ENCODE results near the gene KRTAP5-8. TPM values are rescaled to one million over a fixed set of nuclear protein-coding genes. Genes with fewer than 3 reads are reported as not detected.
"Not testable (repeated sequence)": the region's sequence is repeated elsewhere in the genome, so short reads cannot be mapped to it uniquely, and the experiment has no call there.

The KRTAP5-8 gene
- total and polyA plus RNA-seq, 5 donors from 2014 or later: 0.35 TPM; not detected in 4

- ATAC-seq (ENCODE audit: low read depth in 2 of 2) (no peak), DNase-seq (no peak)
- H3K27me3 Mint-ChIP-seq: peaks cover 34% of the 10 kb centered on the region
- H3K4me1 ChIP-seq (ENCODE audit: control insufficient read depth, insufficient read depth, low read length, poor library complexity, severe bottlenecking): no peaks in the 10 kb centered on the region
- H3K4me3 ChIP-seq (ENCODE audit: low read depth, low read length): no peak overlapping the region
- no peak overlapping the region for H3K27ac Mint-ChIP-seq
- peaks cover 13% of the 10 kb centered on the region for H3K27me3 ChIP-seq (ENCODE audit: control insufficient read depth, insufficient read depth, low read length)
- no peaks in the 10 kb centered on the region for H3K36me3 Mint-ChIP-seq
- H3K36me3 ChIP-seq (ENCODE audit: control insufficient read depth, insufficient read depth, low read length): no peaks in the 10 kb centered on the region
- H3K4me1 Mint-ChIP-seq: peaks cover 0 to 3% (median 0%) of the 10 kb centered on the region in 4 donors
- no peaks in the 10 kb centered on the region for H3K9me3 ChIP-seq (ENCODE audit: control insufficient read depth in 2 of 2, low read length in 2 of 2)
- no peak overlapping the region for H3K4me3 Mint-ChIP-seq
- H3K9me3 Mint-ChIP-seq: peaks cover 0 to 2% (median 0%) of the 10 kb centered on the region in 7 donors
- H3K27ac ChIP-seq (ENCODE audit: insufficient read depth, low read length, poor library complexity, severe bottlenecking): no peak overlapping the region
Observed at GRCh38 chr11:71564430-71564829, 26.6 kb downstream of the KRTAP5-8 start.

DNA sequence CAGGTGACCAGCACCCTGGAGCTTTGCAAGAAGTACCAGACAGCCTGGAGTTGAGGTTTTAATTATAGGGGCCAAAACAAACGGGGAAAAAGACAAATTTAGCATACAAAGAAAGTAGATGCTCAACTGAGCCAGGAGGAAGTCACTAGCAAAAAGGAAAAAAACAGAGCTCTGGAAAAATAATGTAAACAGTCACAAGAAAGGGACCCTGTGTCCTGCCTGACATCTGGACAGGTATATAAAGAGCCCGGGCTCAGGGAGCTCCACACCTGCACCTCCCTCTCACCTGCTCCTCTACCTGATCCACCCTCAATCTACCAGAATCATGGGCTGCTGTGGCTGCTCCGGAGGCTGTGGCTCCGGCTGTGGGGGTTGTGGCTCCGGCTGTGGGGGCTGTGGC is 27.4 kb downstream of the KRTAP5-8 start, which contains the start of gene KRTAP5-10:
Gene KRTAP5-10, plus strand, starts transcription at position 301 of the 400 bp plus-strand sequence. Its CDS starts 25 bp downstream, at position 326.
- H3K4me3 Mint-ChIP-seq: no peak within 1 kb of the TSS
- no peak within 1 kb of the TSS for H3K27ac ChIP-seq (ENCODE audit: insufficient read depth, low read length, poor library complexity, severe bottlenecking)
- no peaks in the 10 kb centered on the region for H3K9me3 ChIP-seq (ENCODE audit: control insufficient read depth in 2 of 2, low read length in 2 of 2)
- peaks cover 0 to 3% (median 0%) of the 10 kb centered on the region in 4 donors for H3K4me1 Mint-ChIP-seq
- peaks cover 29% of the 10 kb centered on the region for H3K27me3 Mint-ChIP-seq
- ATAC-seq (ENCODE audit: low read depth in 2 of 2) (no peak), DNase-seq (no peak)
- H3K4me1 ChIP-seq (ENCODE audit: control insufficient read depth, insufficient read depth, low read length, poor library complexity, severe bottlenecking): no peaks in the 10 kb centered on the region
- no peak within 1 kb of the TSS for H3K27ac Mint-ChIP-seq
- H3K4me3 ChIP-seq (ENCODE audit: low read depth, low read length): no peak within 1 kb of the TSS
- H3K36me3 Mint-ChIP-seq: no peaks in the 10 kb centered on the region
- H3K36me3 ChIP-seq (ENCODE audit: control insufficient read depth, insufficient read depth, low read length): no peaks in the 10 kb centered on the region
- H3K27me3 ChIP-seq (ENCODE audit: control insufficient read depth, insufficient read depth, low read length): peaks cover 13% of the 10 kb centered on the region
- peaks cover 0 to 2% (median 0%) of the 10 kb centered on the region in 7 donors for H3K9me3 Mint-ChIP-seq

DNA sequence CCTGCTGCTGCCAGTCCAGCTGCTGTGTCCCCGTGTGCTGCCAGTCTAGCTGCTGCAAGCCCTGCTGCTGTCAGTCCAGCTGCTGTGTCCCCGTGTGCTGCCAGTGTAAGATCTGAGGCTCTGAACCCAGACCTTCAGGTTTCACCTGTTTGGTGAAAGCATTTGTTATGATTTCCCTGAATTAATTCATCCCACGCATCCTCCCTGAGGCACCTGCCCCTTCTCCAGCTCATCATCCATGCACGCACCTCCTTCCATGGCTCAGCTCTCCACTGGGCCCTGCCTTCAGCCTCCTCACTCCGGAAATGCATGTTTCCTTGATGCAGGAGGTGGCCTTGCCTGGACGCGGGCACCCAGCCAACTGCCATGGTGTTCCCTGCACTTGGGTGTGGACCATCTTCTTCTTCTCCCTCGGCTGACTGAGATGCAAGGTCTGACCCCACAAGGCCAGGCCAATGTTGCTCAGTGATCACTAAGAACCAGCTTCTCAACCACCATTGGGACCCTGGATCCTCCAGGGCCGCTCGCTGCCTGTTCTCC is 28.3 kb downstream of the KRTAP5-8 start:
- Histone ChIP-seq H3K27me3 (ENCODE audit: control insufficient read depth, insufficient read depth, low read length) (peaks cover 13% of the 10 kb centered on the region), H3K4me1 (ENCODE audit: control insufficient read depth, insufficient read depth, low read length, poor library complexity, severe bottlenecking) (no peaks in the 10 kb centered on the region), H3K9me3 (ENCODE audit: control insufficient read depth in 2 of 2, low read length in 2 of 2) (no peaks in the 10 kb centered on the region), H3K4me3 (ENCODE audit: low read depth, low read length) (no peak overlapping the region), H3K27ac (ENCODE audit: insufficient read depth, low read length, poor library complexity, severe bottlenecking) (no peak overlapping the region), H3K36me3 (ENCODE audit: control insufficient read depth, insufficient read depth, low read length) (no peaks in the 10 kb centered on the region)
- no peak overlapping the region for H3K27ac Mint-ChIP-seq
- ATAC-seq (ENCODE audit: low read depth in 2 of 2): no peak
- peaks cover 0 to 3% (median 0%) of the 10 kb centered on the region in 7 donors for H3K9me3 Mint-ChIP-seq
- H3K27me3 Mint-ChIP-seq: peaks cover 28% of the 10 kb centered on the region
- no peak for DNase-seq
- peaks cover 0 to 3% (median 0%) of the 10 kb centered on the region in 4 donors for H3K4me1 Mint-ChIP-seq
- H3K36me3 Mint-ChIP-seq: no peaks in the 10 kb centered on the region
- no peak overlapping the region for H3K4me3 Mint-ChIP-seq

DNA sequence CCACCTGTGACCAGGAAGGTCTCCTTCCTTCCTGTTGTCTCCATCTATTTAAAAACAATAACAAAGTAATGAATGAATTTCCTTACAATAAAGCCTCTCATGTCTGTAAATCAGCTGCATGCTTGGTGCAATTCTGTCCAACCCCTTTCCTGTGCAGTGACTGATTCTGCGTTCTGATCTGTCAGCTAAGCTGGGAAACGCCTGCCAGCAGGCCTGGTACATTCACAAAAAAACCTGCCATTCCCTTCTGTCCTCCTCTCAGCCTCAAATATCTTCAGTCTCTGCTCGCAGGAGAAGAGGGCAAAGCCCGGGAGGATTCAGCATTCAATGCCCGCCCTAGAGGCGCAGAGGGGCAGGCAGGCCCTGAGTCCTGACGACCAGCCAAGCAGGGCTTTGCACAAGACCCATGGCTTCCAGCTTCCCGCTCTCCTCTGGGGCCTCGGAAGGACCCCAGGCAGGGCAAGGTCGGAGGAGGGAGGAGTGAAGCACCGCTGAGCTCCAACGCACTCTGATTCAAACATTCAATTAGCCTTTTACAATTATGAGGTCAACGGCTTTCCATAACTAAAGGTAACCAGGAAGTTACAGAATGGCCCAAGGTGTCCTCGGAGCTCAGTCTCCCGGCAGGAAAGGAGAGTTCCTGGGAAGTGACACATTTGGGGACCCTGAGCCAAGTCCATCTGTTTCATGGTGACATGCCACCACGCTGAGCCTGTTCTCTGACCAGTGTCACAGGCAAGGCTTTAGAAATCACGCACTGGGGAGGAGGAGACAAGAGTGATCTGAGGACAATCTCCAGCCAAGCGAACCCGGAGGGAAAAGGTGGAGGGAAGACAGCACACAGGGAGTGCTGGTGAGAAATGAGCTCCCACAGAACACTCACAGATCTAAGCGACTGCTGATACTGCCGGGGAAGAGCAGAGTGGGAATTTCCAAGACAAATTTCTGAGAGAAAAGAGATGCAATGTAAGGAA is 29.1 kb downstream of the KRTAP5-8 start:
- H3K4me3 ChIP-seq (ENCODE audit: low read depth, low read length); H3K4me1 Mint-ChIP-seq; H3K36me3 ChIP-seq (ENCODE audit: control insufficient read depth, insufficient read depth, low read length); H3K4me3 Mint-ChIP-seq; H3K27ac ChIP-seq (ENCODE audit: insufficient read depth, low read length, poor library complexity, severe bottlenecking); H3K36me3 Mint-ChIP-seq; H3K9me3 ChIP-seq (ENCODE audit: control insufficient read depth in 2 of 2, low read length in 2 of 2); H3K4me1 ChIP-seq (ENCODE audit: control insufficient read depth, insufficient read depth, low read length, poor library complexity, severe bottlenecking); DNase-seq; H3K27me3 ChIP-seq (ENCODE audit: control insufficient read depth, insufficient read depth, low read length); H3K9me3 Mint-ChIP-seq; H3K27ac Mint-ChIP-seq; ATAC-seq (ENCODE audit: low read depth in 2 of 2): not testable (repeated sequence)
- peaks cover 23% of the 10 kb centered on the region for H3K27me3 Mint-ChIP-seq

- H3K27me3 ChIP-seq (ENCODE audit: control insufficient read depth, insufficient read depth, low read length); ATAC-seq (ENCODE audit: low read depth in 2 of 2); H3K27ac Mint-ChIP-seq; H3K36me3 Mint-ChIP-seq; H3K4me1 ChIP-seq (ENCODE audit: control insufficient read depth, insufficient read depth, low read length, poor library complexity, severe bottlenecking); H3K9me3 Mint-ChIP-seq; H3K4me3 ChIP-seq (ENCODE audit: low read depth, low read length); H3K36me3 ChIP-seq (ENCODE audit: control insufficient read depth, insufficient read depth, low read length); H3K4me3 Mint-ChIP-seq; DNase-seq; H3K4me1 Mint-ChIP-seq; H3K27ac ChIP-seq (ENCODE audit: insufficient read depth, low read length, poor library complexity, severe bottlenecking); H3K9me3 ChIP-seq (ENCODE audit: control insufficient read depth in 2 of 2, low read length in 2 of 2): not testable (repeated sequence)
- H3K27me3 Mint-ChIP-seq: peaks cover 23% of the 10 kb centered on the region
Observed at GRCh38 chr11:71567633-71568032, 29.8 kb downstream of the KRTAP5-8 start.

DNA sequence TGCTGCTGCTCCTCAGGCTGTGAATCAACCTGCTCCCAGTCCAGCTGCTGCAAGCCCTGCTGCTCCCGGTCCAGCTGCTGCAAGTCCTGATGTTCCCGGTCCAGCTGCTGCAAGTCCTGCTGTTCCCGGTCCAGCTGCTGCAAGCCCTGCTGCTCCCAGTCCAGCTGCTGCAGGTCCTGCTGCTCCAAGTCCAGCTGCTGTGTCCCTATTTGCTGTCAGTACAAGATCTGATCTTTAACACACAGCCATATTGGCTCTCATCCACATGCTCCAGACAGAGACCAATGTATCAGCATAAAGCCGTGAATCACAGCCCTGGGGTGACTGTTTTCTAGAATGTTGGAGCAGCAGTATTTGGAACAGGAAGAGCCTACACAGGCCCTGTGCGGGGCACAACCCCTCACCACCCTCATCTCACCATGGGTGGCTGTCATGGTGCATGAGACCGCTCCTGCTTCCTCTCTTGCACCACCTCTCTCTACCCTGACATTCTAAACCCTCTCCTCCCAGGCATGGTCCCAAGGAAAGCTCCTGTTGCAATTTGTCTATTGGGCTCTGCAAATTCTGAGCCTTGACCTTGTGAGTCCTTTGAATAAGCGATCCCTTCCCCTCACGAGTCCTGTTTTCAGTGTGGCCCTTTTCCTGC is 31.0 kb downstream of the KRTAP5-8 start:
- H3K27me3 ChIP-seq (ENCODE audit: control insufficient read depth, insufficient read depth, low read length): peaks cover under 1% of the 10 kb centered on the region
- Mint-ChIP-seq H3K4me3 (no peak overlapping the region), H3K27ac (no peak overlapping the region), H3K9me3 (peaks cover 0 to 3% (median 0%) of the 10 kb centered on the region in 7 donors), H3K36me3 (no peaks in the 10 kb centered on the region), H3K27me3 (peaks cover 17% of the 10 kb centered on the region), H3K4me1 (no peaks in the 10 kb centered on the region)
- H3K36me3 ChIP-seq (ENCODE audit: control insufficient read depth, insufficient read depth, low read length): no peaks in the 10 kb centered on the region
- no peak for ATAC-seq (ENCODE audit: low read depth in 2 of 2)
- H3K4me3 ChIP-seq (ENCODE audit: low read depth, low read length): no peak overlapping the region
- no peaks in the 10 kb centered on the region for H3K9me3 ChIP-seq (ENCODE audit: control insufficient read depth in 2 of 2, low read length in 2 of 2)
- H3K4me1 ChIP-seq (ENCODE audit: control insufficient read depth, insufficient read depth, low read length, poor library complexity, severe bottlenecking): no peaks in the 10 kb centered on the region
- DNase-seq: no peak
- H3K27ac ChIP-seq (ENCODE audit: insufficient read depth, low read length, poor library complexity, severe bottlenecking): no peak overlapping the region

- H3K9me3 ChIP-seq (ENCODE audit: control insufficient read depth in 2 of 2, low read length in 2 of 2); H3K27ac ChIP-seq (ENCODE audit: insufficient read depth, low read length, poor library complexity, severe bottlenecking); H3K27ac Mint-ChIP-seq; DNase-seq; H3K4me1 Mint-ChIP-seq; H3K27me3 ChIP-seq (ENCODE audit: control insufficient read depth, insufficient read depth, low read length); ATAC-seq (ENCODE audit: low read depth in 2 of 2); H3K36me3 Mint-ChIP-seq; H3K36me3 ChIP-seq (ENCODE audit: control insufficient read depth, insufficient read depth, low read length); H3K27me3 Mint-ChIP-seq; H3K4me1 ChIP-seq (ENCODE audit: control insufficient read depth, insufficient read depth, low read length, poor library complexity, severe bottlenecking); H3K9me3 Mint-ChIP-seq; H3K4me3 ChIP-seq (ENCODE audit: low read depth, low read length); H3K4me3 Mint-ChIP-seq: not testable (repeated sequence)
Observed at GRCh38 chr11:71571101-71571850, 33.5 kb downstream of the KRTAP5-8 start.
